ENCODE results near the gene LRRC61. TPM values are rescaled to one million over a fixed set of nuclear protein-coding genes. Genes with fewer than 3 reads are reported as not detected.

The LRRC61 gene
- total and polyA plus RNA-seq, 2 experiments from 2014 or later = 30.0 to 34.0 TPM

DNA sequence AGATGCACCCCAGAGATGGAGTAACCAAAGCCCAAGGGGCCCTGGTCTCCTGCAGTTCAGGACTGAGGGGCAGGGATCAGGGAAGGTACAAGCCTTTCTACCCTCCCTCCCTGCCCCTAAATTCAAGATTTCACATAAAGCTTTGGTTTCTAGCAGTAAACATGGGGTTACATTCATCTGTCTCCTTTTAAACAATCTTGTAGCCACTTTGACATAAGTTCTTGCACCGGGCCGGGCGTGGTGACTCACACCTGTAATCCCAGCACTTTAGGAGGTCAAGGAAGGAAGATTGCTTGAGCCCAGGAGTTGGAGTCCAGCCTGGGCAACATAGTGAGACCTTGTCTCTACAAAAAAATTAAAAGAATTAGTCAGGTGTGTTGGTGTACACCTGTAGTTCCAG, 4.2 kb downstream of the LRRC61 start:
- no peaks in the 10 kb centered on the region for H3K36me3 ChIP-seq
- H3K4me1 ChIP-seq (ENCODE audit: low read depth) = no peaks in the 10 kb centered on the region
- DNase-seq (ENCODE audit: low read depth in 1 of 2, low spot score in 1 of 2) = no peak
- no peak overlapping the region for H3K4me3 ChIP-seq
- H3K27me3 ChIP-seq = no peaks in the 10 kb centered on the region
- H3K27ac ChIP-seq = no peak overlapping the region
- TF ChIP-seq, protein P1, sequence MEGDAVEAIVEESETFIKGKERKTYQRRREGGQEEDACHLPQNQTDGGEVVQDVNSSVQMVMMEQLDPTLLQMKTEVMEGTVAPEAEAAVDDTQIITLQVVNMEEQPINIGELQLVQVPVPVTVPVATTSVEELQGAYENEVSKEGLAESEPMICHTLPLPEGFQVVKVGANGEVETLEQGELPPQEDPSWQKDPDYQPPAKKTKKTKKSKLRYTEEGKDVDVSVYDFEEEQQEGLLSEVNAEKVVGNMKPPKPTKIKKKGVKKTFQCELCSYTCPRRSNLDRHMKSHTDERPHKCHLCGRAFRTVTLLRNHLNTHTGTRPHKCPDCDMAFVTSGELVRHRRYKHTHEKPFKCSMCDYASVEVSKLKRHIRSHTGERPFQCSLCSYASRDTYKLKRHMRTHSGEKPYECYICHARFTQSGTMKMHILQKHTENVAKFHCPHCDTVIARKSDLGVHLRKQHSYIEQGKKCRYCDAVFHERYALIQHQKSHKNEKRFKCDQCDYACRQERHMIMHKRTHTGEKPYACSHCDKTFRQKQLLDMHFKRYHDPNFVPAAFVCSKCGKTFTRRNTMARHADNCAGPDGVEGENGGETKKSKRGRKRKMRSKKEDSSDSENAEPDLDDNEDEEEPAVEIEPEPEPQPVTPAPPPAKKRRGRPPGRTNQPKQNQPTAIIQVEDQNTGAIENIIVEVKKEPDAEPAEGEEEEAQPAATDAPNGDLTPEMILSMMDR (IDR thresholded peaks at IDR 0.05; ENCODE audit: low read depth, low read length) = no peak
- no peaks in the 10 kb centered on the region for H3K9me3 ChIP-seq (ENCODE audit: low read depth)

DNA sequence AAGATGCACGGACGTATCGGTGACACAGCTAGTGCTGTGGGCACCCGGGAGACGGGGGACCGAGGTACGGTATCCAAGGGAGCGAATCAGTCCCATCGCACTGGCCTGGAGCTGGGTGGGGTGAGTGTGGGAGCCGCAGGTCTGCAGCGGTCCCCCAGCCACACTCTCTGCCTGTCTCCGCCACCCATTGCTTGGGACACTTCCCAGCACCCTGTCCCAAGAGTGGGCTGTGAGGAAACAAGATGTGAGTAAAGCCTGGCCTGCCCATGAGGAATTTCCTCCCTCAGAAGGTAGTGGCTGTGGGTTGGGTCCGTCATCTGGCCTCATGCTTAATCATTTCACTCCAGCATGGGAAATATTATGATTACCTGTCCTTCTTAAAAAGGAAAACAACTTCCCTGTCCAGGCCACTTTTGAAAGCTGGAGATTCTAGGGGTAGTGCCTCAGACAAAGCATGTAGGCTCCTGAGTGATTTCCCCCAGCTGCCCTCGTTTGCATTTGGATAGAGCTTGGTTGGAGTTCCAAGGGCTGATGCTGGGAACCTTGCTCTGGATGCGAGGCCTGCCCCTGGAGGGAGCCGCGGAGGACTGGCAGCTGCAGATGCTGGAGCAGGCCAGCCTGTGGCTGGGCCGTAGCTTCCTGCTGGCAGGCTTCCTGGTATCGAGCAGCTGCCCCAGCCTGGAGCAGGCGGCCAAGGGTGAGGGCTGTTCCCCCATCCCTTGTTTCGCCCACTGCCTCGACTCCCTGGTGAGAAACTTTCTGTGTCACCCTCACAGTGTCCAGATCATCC, 6.4 kb downstream of the LRRC61 start:
- no peaks in the 10 kb centered on the region for H3K36me3 ChIP-seq
- TF ChIP-seq, protein P1 (IDR thresholded peaks at IDR 0.05; ENCODE audit: low read depth, low read length) = no peak
- no peak overlapping the region for H3K4me3 ChIP-seq
- DNase-seq (ENCODE audit: low read depth in 1 of 2, low spot score in 1 of 2) = no peak
- no peaks in the 10 kb centered on the region for H3K4me1 ChIP-seq (ENCODE audit: low read depth)
- no peak overlapping the region for H3K27ac ChIP-seq
- H3K9me3 ChIP-seq (ENCODE audit: low read depth) = no peaks in the 10 kb centered on the region
- no peaks in the 10 kb centered on the region for H3K27me3 ChIP-seq

DNA sequence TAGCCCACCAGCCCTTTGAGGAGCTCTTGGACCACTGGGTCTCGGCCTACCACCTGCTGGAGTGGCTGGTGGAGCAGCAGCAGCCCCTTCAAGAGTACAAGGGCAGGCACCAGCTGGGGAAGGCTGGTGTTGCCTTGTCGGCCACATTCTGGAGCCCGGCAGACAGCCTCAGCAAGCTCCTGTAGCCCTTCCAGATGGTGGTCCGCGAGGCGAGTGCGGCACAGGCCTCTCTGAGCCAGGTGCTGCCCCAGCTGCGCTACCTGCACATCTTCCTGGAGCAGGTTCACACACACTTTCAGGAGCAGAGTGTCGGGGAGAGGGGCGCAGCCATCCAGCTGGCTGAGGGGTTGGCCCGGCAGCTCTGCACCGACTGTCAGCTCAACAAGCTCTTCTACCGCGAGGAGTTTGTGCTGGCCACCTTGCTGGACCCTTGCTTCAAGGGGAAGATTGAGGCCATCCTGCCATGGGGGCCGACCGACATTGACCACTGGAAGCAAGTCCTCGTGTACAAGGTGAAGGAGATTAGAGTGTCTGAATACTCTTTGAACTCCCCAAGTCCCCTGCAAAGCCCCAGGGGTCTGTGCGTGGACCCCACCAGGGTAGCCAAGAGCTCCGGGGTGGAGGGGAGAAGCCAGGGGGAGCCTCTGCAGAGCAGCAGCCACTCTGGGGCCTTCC, 7.2 kb downstream of the LRRC61 start:
- no peak overlapping the region for H3K4me3 ChIP-seq
- H3K27ac ChIP-seq = no peak overlapping the region
- DNase-seq (ENCODE audit: low read depth in 1 of 2, low spot score in 1 of 2) = no peak
- no peaks in the 10 kb centered on the region for H3K9me3 ChIP-seq (ENCODE audit: low read depth)
- H3K4me1 ChIP-seq (ENCODE audit: low read depth) = no peaks in the 10 kb centered on the region
- no peaks in the 10 kb centered on the region for H3K27me3 ChIP-seq
- H3K36me3 ChIP-seq = no peaks in the 10 kb centered on the region
- TF ChIP-seq, protein P1 (IDR thresholded peaks at IDR 0.05; ENCODE audit: low read depth, low read length) = no peak

DNA sequence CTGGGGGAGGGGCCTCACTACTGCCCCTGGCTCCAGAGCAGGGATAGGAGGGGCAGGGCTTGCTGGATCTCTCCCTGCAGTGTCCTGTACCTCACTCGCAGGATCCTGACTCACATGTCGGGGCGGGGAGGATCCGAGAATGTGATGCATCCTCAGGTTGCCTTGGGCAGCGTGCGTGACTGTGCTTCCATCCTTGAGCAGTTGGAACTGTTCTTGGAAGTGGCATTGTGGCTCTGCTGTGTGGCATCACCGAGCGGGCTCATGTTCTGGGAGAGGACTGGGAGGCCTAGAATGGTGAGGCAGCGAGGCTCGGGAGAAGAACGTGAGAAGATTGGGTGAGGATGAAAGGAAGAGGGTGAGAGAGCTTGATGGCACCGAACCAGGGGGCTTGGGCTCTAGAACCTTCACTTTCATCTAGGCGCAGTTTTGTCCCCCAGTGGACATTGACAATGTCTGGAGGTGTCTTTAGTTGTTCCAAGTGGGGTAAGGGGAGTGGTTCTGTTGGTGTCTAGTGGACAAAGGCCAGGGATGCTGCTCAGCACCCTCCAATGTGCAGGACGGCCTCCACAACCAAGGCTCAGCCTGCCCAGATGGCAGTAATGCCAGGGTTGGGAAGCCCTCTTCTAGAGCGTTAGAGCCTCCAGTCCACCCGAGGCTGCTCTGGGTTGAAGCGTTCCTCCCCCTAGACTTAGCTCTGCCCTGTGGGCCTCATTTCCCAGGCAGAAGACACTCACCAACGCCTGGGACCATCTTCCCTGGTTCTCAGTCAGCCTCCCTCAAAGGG, 9.9 kb downstream of the LRRC61 start:
- Histone ChIP-seq H3K4me1 (ENCODE audit: low read depth) (no peaks in the 10 kb centered on the region), H3K4me3 (no peak overlapping the region), H3K9me3 (ENCODE audit: low read depth) (no peaks in the 10 kb centered on the region), H3K27me3 (no peaks in the 10 kb centered on the region), H3K36me3 (no peaks in the 10 kb centered on the region), H3K27ac (no peak overlapping the region)
- TF ChIP-seq, protein P1 (IDR thresholded peaks at IDR 0.05; ENCODE audit: low read depth, low read length) = no peak
- DNase-seq (ENCODE audit: low read depth in 1 of 2, low spot score in 1 of 2) = no peak

DNA sequence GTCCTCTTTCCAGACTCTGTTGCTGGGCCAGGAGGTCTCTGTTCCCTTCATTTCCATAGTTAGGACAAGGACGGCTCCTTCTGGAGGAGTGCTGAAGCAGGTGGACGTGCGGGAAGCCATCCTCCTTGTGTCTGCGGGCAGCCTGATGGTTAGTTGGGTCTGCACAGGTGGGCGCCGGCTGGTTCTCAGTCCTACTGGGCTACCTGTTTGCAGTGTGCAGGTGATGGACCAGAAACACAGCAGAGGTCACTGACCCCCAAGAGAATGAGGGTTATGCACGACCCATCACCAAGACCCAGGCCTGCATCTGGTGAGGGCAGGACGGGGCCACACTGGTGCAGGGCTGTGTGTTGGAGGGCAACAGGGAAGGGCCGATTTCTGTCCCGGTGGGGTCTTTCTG, 10.5 kb downstream of the LRRC61 start:
- no peak overlapping the region for H3K27ac ChIP-seq
- H3K4me1 ChIP-seq (ENCODE audit: low read depth) = no peaks in the 10 kb centered on the region
- H3K27me3 ChIP-seq = no peaks in the 10 kb centered on the region
- no peaks in the 10 kb centered on the region for H3K36me3 ChIP-seq
- TF ChIP-seq, protein P1 (IDR thresholded peaks at IDR 0.05; ENCODE audit: low read depth, low read length) = no peak
- no peak for DNase-seq (ENCODE audit: low read depth in 1 of 2, low spot score in 1 of 2)
- no peaks in the 10 kb centered on the region for H3K9me3 ChIP-seq (ENCODE audit: low read depth)
- no peak overlapping the region for H3K4me3 ChIP-seq

Data from cardiac muscle cell (in vitro differentiated cells and primary cell).